HEK293 (cell line): ENCODE results near the gene CDC27.
A peak's percentile ranks its signal among the peaks of the same experiment; 100 is the strongest.

ENCODE experiments used
- CTCF ChIA-PET: fragments of 350-600 bp; formaldehyde crosslinking; extraction: SDS; loops from one replicate; lab custom pipeline; 2021; ENCODE audit warnings: antibody characterized with exemption; lab: Yijun Ruan, JAX
- POLR2A ChIA-PET: fragments of 300-600 bp; formaldehyde crosslinking; extraction: SDS; loops from one replicate; lab custom pipeline; 2020; ENCODE audit warnings: antibody characterized with exemption, inconsistent platforms; lab: Yijun Ruan, JAX
- H3K27ac ChIP-seq: fragments of 200-500 bp; sonication (Bioruptor generic); 2 replicates; pipeline ENCODE4 v1.5.1; 2014; ENCODE audit warnings: low read depth, low read length, control low read depth, inconsistent platforms; ENCODE audit errors: extremely low read depth
- H3K36me3 ChIP-seq, 2 experiments: fragments of 200-500 bp in 1 of 2; sonication (Bioruptor generic) in 1 of 2; 1 replicate in 1 of 2; 2 replicates in 1 of 2; pipeline ENCODE4 v1.5.1; 2014 to 2017; ENCODE audit warnings: inconsistent platforms in 2 of 2, low read length in 2 of 2; ENCODE audit not compliant: control insufficient read depth in 2 of 2, insufficient read depth in 1 of 2
- H3K4me1 ChIP-seq: fragments of 200-500 bp; sonication (Bioruptor generic); 2 replicates; pipeline ENCODE4 v1.5.1; 2014; ENCODE audit warnings: mild to moderate bottlenecking, low read length, inconsistent platforms; ENCODE audit not compliant: control insufficient read depth, insufficient read depth
- H3K4me3 ChIP-seq: 2 replicates; pipeline ENCODE4 v1.5.1; 2011; ENCODE audit warnings: low read depth, mild to moderate bottlenecking, control low read depth, low read length, moderate library complexity
- H3K9me3 ChIP-seq: fragments of 200-500 bp; sonication (Bioruptor generic); 2 replicates; pipeline ENCODE4 v1.5.1; 2014; ENCODE audit warnings: low read depth, low read length, inconsistent platforms; ENCODE audit not compliant: control insufficient read depth, insufficient read depth
- KLF7 ChIP-seq: fragments of 450-650 bp; formaldehyde crosslinking; IDR thresholded peaks from 2 replicates; pipeline ENCODE4 v1.5.1; 2016; ENCODE audit warnings: missing biosample characterization, missing genetic modification characterization, borderline replicate concordance
- KLF9 ChIP-seq: fragments of 450-650 bp; formaldehyde crosslinking; IDR thresholded peaks from 2 replicates; pipeline ENCODE4 v1.5.1; 2016; ENCODE audit warnings: missing biosample characterization, missing genetic modification characterization, low read depth
- MYNN ChIP-seq: fragments of 450-650 bp; formaldehyde crosslinking; IDR thresholded peaks from 2 replicates; pipeline ENCODE4 v1.5.1; 2016; ENCODE audit warnings: missing biosample characterization, missing genetic modification characterization, borderline replicate concordance
- SP7 ChIP-seq: fragments of 450-650 bp; formaldehyde crosslinking; IDR thresholded peaks from 2 replicates; pipeline ENCODE4 v1.5.1; 2016; ENCODE audit warnings: missing biosample characterization, missing genetic modification characterization
- ZBTB17 ChIP-seq: fragments of 450-650 bp; formaldehyde crosslinking; IDR thresholded peaks from 2 replicates; pipeline ENCODE4 v1.5.1; 2016; ENCODE audit warnings: missing biosample characterization, missing genetic modification characterization
- ZBTB48 ChIP-seq: fragments of 450-650 bp; formaldehyde crosslinking; IDR thresholded peaks from 2 replicates; pipeline ENCODE4 v1.5.1; 2016; ENCODE audit warnings: missing biosample characterization, missing genetic modification characterization
- ZBTB7A ChIP-seq: fragments of 450-650 bp; formaldehyde crosslinking; IDR thresholded peaks from 2 replicates; pipeline ENCODE4 v1.5.1; 2016; ENCODE audit warnings: low read depth, missing biosample characterization, missing genetic modification characterization
- ZFP37 ChIP-seq: fragments of 450-650 bp; formaldehyde crosslinking; IDR thresholded peaks from 2 replicates; pipeline ENCODE4 v1.5.1; 2016; ENCODE audit warnings: missing biosample characterization, missing genetic modification characterization
- ZNF146 ChIP-seq: fragments of 450-650 bp; formaldehyde crosslinking; IDR thresholded peaks from 2 replicates; pipeline ENCODE4 v1.5.1; 2016; ENCODE audit warnings: missing biosample characterization, missing genetic modification characterization
- ZNF24 ChIP-seq: fragments of 450-650 bp; formaldehyde crosslinking; IDR thresholded peaks from 2 replicates; pipeline ENCODE4 v1.5.1; 2016; ENCODE audit warnings: missing biosample characterization, missing genetic modification characterization
- ZNF341 ChIP-seq: fragments of 450-650 bp; formaldehyde crosslinking; IDR thresholded peaks from 2 replicates; pipeline ENCODE4; 2016; ENCODE audit warnings: low read depth, missing biosample characterization, missing genetic modification characterization
- ZNF600 ChIP-seq: fragments of 450-650 bp; formaldehyde crosslinking; IDR thresholded peaks from 2 replicates; pipeline ENCODE4 v1.5.1; 2016; ENCODE audit warnings: missing biosample characterization, missing genetic modification characterization
- ZNF610 ChIP-seq: fragments of 450-650 bp; formaldehyde crosslinking; IDR thresholded peaks from 2 replicates; pipeline ENCODE4 v1.5.1; 2016; ENCODE audit warnings: missing biosample characterization, missing genetic modification characterization, borderline replicate concordance
- ZNF76 ChIP-seq: fragments of 450-650 bp; formaldehyde crosslinking; IDR thresholded peaks from 2 replicates; pipeline ENCODE4; 2016; ENCODE audit warnings: low read depth, missing biosample characterization, missing genetic modification characterization, borderline replicate concordance
- ZNF792 ChIP-seq: fragments of 450-650 bp; formaldehyde crosslinking; IDR thresholded peaks from 2 replicates; pipeline ENCODE4 v1.5.1; 2016; ENCODE audit warnings: missing biosample characterization, missing genetic modification characterization
- ZNF843 ChIP-seq: fragments of 450-650 bp; formaldehyde crosslinking; IDR thresholded peaks from 2 replicates; pipeline ENCODE4 v1.5.1; 2016; ENCODE audit warnings: missing biosample characterization, missing genetic modification characterization
- ZXDB ChIP-seq: fragments of 450-650 bp; formaldehyde crosslinking; IDR thresholded peaks from 2 replicates; pipeline ENCODE4 v1.5.1; 2016; ENCODE audit warnings: missing biosample characterization, missing genetic modification characterization
- TF ChIP-seq, protein P1 (sequence below): fragments of 450-650 bp; formaldehyde crosslinking; IDR thresholded peaks from 2 replicates; pipeline ENCODE4 v1.5.1; 2016; ENCODE audit warnings: missing biosample characterization, missing genetic modification characterization
- TF ChIP-seq, protein P2 (sequence below): fragments of 450-650 bp; formaldehyde crosslinking; IDR thresholded peaks from 2 replicates; pipeline ENCODE4 v1.5.1; 2017; ENCODE audit warnings: missing biosample characterization, missing genetic modification characterization
- TF ChIP-seq, protein P3 (sequence below): fragments of 450-650 bp; formaldehyde crosslinking; IDR thresholded peaks from 2 replicates; pipeline ENCODE4 v1.5.1; 2017; ENCODE audit warnings: missing biosample characterization, mild to moderate bottlenecking, missing genetic modification characterization, moderate library complexity
- TF ChIP-seq, protein P4 (sequence below): fragments of 450-650 bp; formaldehyde crosslinking; IDR thresholded peaks from 2 replicates; pipeline ENCODE4 v1.5.1; 2016; ENCODE audit warnings: missing biosample characterization, missing genetic modification characterization

Gene CDC27, protein sequence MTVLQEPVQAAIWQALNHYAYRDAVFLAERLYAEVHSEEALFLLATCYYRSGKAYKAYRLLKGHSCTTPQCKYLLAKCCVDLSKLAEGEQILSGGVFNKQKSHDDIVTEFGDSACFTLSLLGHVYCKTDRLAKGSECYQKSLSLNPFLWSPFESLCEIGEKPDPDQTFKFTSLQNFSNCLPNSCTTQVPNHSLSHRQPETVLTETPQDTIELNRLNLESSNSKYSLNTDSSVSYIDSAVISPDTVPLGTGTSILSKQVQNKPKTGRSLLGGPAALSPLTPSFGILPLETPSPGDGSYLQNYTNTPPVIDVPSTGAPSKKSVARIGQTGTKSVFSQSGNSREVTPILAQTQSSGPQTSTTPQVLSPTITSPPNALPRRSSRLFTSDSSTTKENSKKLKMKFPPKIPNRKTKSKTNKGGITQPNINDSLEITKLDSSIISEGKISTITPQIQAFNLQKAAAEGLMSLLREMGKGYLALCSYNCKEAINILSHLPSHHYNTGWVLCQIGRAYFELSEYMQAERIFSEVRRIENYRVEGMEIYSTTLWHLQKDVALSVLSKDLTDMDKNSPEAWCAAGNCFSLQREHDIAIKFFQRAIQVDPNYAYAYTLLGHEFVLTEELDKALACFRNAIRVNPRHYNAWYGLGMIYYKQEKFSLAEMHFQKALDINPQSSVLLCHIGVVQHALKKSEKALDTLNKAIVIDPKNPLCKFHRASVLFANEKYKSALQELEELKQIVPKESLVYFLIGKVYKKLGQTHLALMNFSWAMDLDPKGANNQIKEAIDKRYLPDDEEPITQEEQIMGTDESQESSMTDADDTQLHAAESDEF

DNA sequence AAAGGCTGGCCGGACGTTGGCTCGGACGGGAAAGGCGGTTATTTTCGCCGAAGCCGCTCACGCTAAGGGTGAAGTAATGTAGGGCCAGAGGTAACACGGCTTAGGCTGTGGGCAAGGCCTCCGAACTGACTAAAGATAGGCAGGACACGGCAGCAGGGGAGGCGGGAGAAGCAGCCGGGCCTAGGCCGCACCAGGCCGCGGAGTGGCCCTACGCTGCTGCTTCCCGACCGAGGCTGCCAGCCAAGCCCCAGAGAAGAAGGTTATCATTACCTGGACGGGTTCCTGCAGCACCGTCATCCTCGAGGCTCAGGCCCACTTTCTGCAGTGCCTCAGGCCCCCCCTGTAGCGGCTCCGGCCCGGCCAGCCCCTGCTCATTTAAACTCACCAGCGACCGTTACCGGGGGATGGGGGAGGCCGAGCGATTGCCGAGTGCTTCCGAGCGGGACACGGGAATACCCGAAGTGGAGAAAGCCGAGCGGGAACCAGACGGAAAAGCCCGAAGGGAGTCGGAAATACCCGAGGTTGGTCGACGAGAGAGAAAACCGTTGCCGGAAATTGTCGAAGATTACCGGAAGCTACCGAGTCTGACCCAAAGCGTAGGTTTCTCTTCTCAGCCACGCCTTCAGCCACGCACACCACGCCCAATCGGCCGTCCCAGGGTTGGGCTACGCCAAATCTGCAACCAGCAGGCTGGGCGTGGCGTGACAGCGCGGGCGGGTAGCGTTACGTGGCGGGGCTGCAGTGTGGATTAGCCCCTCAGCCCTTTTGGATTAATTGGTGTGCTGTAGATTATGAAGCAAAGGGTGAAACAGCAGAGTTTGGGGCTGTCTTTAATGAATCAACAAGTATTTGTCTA lies at the start of gene CDC27:
Gene CDC27, minus strand, starts transcription at position 420 of the 856 bp plus-strand sequence. Its CDS starts 123 bp downstream, at position 297.
- Histone ChIP-seq H3K27ac (peak within 1 kb of the TSS; percentile 97), H3K4me3 (peak within 1 kb of the TSS; percentile 49), H3K36me3 (peaks cover 5 to 9% of the 10 kb centered on the region in 2 experiments), H3K9me3 (no peaks in the 10 kb centered on the region), H3K4me1 (peaks cover 4% of the 10 kb centered on the region; the same call in 1 of the 2 replicates)
- CTCF ChIA-PET = interaction anchor here (0.7 to 1.6 kb wide), 4 partner anchors 15 to 137 kb away, joined by 3 to 5 read pairs (median 4); no protein-coding TSS in a partner anchor
- POLR2A ChIA-PET = interaction anchor here (0.6 to 1.6 kb wide), 12 partner anchors 8 to 460 kb away, joined by 3 to 8 read pairs (median 4); partner anchors contain the start of gene KPNB1
- peak; percentile 100 for TF ChIP-seq ZXDB (tag by site-specific recombination)
- TF ChIP-seq ZBTB48 (tag by site-specific recombination) = peak; percentile 84
- peak; percentile 98 for TF ChIP-seq KLF9 (tag by site-specific recombination)
- TF ChIP-seq ZFP37 (tag by site-specific recombination) = peak; percentile 83
- 0 out of 2 replicates have a peak, but pooled peaks have one; percentile 25 for TF ChIP-seq MYNN (tag by site-specific recombination)
- peak; percentile 78; the same call in 1 of the 2 replicates for TF ChIP-seq ZNF610 (tag by site-specific recombination)
- peak; percentile 53; the same call in 1 of the 2 replicates for TF ChIP-seq ZNF146
- TF ChIP-seq ZNF76 (tag by site-specific recombination) = peak; percentile 78
- TF ChIP-seq, protein P1, sequence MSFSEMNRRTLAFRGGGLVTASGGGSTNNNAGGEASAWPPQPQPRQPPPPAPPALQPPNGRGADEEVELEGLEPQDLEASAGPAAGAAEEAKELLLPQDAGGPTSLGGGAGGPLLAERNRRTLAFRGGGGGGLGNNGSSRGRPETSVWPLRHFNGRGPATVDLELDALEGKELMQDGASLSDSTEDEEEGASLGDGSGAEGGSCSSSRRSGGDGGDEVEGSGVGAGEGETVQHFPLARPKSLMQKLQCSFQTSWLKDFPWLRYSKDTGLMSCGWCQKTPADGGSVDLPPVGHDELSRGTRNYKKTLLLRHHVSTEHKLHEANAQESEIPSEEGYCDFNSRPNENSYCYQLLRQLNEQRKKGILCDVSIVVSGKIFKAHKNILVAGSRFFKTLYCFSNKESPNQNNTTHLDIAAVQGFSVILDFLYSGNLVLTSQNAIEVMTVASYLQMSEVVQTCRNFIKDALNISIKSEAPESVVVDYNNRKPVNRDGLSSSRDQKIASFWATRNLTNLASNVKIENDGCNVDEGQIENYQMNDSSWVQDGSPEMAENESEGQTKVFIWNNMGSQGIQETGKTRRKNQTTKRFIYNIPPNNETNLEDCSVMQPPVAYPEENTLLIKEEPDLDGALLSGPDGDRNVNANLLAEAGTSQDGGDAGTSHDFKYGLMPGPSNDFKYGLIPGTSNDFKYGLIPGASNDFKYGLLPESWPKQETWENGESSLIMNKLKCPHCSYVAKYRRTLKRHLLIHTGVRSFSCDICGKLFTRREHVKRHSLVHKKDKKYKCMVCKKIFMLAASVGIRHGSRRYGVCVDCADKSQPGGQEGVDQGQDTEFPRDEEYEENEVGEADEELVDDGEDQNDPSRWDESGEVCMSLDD (tag by site-specific recombination) = peak; percentile 69; the same call in 1 of the 2 replicates
- TF ChIP-seq, protein P2, sequence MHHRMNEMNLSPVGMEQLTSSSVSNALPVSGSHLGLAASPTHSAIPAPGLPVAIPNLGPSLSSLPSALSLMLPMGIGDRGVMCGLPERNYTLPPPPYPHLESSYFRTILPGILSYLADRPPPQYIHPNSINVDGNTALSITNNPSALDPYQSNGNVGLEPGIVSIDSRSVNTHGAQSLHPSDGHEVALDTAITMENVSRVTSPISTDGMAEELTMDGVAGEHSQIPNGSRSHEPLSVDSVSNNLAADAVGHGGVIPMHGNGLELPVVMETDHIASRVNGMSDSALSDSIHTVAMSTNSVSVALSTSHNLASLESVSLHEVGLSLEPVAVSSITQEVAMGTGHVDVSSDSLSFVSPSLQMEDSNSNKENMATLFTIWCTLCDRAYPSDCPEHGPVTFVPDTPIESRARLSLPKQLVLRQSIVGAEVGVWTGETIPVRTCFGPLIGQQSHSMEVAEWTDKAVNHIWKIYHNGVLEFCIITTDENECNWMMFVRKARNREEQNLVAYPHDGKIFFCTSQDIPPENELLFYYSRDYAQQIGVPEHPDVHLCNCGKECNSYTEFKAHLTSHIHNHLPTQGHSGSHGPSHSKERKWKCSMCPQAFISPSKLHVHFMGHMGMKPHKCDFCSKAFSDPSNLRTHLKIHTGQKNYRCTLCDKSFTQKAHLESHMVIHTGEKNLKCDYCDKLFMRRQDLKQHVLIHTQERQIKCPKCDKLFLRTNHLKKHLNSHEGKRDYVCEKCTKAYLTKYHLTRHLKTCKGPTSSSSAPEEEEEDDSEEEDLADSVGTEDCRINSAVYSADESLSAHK (tag by site-specific recombination) = 0 out of 2 replicates have a peak, but pooled peaks have one; percentile 28
- TF ChIP-seq, protein P3, sequence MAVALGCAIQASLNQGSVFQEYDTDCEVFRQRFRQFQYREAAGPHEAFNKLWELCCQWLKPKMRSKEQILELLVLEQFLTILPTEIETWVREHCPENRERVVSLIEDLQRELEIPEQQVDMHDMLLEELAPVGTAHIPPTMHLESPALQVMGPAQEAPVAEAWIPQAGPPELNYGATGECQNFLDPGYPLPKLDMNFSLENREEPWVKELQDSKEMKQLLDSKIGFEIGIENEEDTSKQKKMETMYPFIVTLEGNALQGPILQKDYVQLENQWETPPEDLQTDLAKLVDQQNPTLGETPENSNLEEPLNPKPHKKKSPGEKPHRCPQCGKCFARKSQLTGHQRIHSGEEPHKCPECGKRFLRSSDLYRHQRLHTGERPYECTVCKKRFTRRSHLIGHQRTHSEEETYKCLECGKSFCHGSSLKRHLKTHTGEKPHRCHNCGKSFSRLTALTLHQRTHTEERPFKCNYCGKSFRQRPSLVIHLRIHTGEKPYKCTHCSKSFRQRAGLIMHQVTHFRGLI (tag by site-specific recombination) = peak; percentile 98
- TF ChIP-seq SP7 (tag by site-specific recombination) = peak; percentile 82
- TF ChIP-seq ZBTB7A = peak; percentile 77; the same call in 1 of the 2 replicates
- TF ChIP-seq, protein P4, sequence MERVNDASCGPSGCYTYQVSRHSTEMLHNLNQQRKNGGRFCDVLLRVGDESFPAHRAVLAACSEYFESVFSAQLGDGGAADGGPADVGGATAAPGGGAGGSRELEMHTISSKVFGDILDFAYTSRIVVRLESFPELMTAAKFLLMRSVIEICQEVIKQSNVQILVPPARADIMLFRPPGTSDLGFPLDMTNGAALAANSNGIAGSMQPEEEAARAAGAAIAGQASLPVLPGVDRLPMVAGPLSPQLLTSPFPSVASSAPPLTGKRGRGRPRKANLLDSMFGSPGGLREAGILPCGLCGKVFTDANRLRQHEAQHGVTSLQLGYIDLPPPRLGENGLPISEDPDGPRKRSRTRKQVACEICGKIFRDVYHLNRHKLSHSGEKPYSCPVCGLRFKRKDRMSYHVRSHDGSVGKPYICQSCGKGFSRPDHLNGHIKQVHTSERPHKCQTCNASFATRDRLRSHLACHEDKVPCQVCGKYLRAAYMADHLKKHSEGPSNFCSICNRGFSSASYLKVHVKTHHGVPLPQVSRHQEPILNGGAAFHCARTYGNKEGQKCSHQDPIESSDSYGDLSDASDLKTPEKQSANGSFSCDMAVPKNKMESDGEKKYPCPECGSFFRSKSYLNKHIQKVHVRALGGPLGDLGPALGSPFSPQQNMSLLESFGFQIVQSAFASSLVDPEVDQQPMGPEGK (tag by site-specific recombination) = peak; percentile 86
- TF ChIP-seq ZNF24 (tag by site-specific recombination) = peak; percentile 77
- TF ChIP-seq ZNF600 = peak; percentile 91
- peak; percentile 75; the same call in 1 of the 2 replicates for TF ChIP-seq ZNF792
- peak; percentile 98 for TF ChIP-seq ZBTB17
- TF ChIP-seq KLF7 (tag by site-specific recombination) = 0 out of 2 replicates have a peak, but pooled peaks have one; percentile 49
- TF ChIP-seq ZNF843 (tag by site-specific recombination) = peak; percentile 57; the same call in 1 of the 2 replicates
- TF ChIP-seq ZNF341 (tag by site-specific recombination) = peak; percentile 77
